T-cell (primary cell): ENCODE results near the gene EOGT. TPM values are rescaled to one million over a fixed set of nuclear protein-coding genes. Genes with fewer than 3 reads are reported as not detected.

Experiments used
- ATAC-seq, 4 experiments: fragments of 200-7000 bp in 3 of 4; fragments of 150-1000 bp in 1 of 4; cut with Tn5 transposase; replicated peaks in 1 of 4; 1 replicate in 3 of 4; 2 replicates in 1 of 4; pipeline ENCODE4 v1.10.0; 2021; ENCODE audit warnings: moderate library complexity in 3 of 4, mild to moderate bottlenecking in 2 of 4, moderate number of reproducible peaks in 1 of 4
- CTCF ChIA-PET, 2 donors: fragments of 300-600 bp; sonication (Branson Sonifier 250); formaldehyde crosslinking; loops; one replicate each; lab custom pipeline; 2022; ENCODE audit warnings: antibody characterized with exemption in 2 of 2; lab: Charles Lee
- POLR2A ChIA-PET, 2 donors: fragments of 300-600 bp; sonication (Branson Sonifier 250); formaldehyde crosslinking; loops; one replicate each; lab custom pipeline; 2022; ENCODE audit warnings: antibody characterized with exemption in 2 of 2; lab: Charles Lee
- DNase-seq, 35 experiments: peaks; one replicate each; pipeline versions ENCODE4 v3.0.0 to v3.0.0-alpha.2; 2013 to 2023
- H3K27ac ChIP-seq: one replicate; pipeline ENCODE4 v1.5.1; 2013; ENCODE audit warnings: low read length
- H3K27me3 ChIP-seq, 2 experiments: replicated peaks in 1 of 2; 1 replicate in 1 of 2; 2 replicates in 1 of 2; pipeline versions ENCODE4 v1.6.1 to v1.7.0; 2013; ENCODE audit warnings: low read length in 1 of 2, mixed read lengths in 1 of 2; ENCODE audit not compliant: control insufficient read depth in 2 of 2, insufficient read depth in 2 of 2; ENCODE audit errors: extremely low read depth in 1 of 2
- H3K36me3 ChIP-seq, 2 donors: 1 replicate in 1 of 2; 2 replicates in 1 of 2; pipeline versions ENCODE4 v1.6.1 to v1.7.0; 2013; ENCODE audit warnings: low read length in 1 of 2; ENCODE audit not compliant: control insufficient read depth in 2 of 2, insufficient read depth in 1 of 2; ENCODE audit errors: extremely low read depth in 1 of 2
- H3K4me1 ChIP-seq, 2 experiments: 1 replicate in 1 of 2; 2 replicates in 1 of 2; pipeline versions ENCODE4 v1.6.1 to v1.7.0; 2013; ENCODE audit warnings: low read length in 2 of 2, mixed read lengths in 1 of 2; ENCODE audit not compliant: insufficient read depth in 2 of 2, control insufficient read depth in 1 of 2; ENCODE audit errors: extremely low read depth in 1 of 2
- H3K4me3 ChIP-seq, 2 donors: 1 replicate in 1 of 2; 2 replicates in 1 of 2; pipeline versions ENCODE4 v1.5.1 to v1.7.0; 2013; ENCODE audit warnings: mild to moderate bottlenecking in 2 of 2, low read length in 1 of 2, moderate library complexity in 1 of 2; ENCODE audit not compliant: control insufficient read depth in 1 of 2; ENCODE audit errors: extremely low read depth in 1 of 2
- H3K9me3 ChIP-seq: 2 replicates; pipeline ENCODE4 v1.7.0; 2013
- H3K27ac Mint-ChIP-seq, 2 donors: one replicate each; pipeline ENCODE4 v1.8.0; 2020 to 2021; ENCODE audit warnings: mild to moderate bottlenecking in 2 of 2, mixed read lengths in 2 of 2
- H3K27me3 Mint-ChIP-seq, 2 donors: one replicate each; pipeline ENCODE4 v1.8.0; 2021 to 2022; ENCODE audit warnings: mixed read lengths in 2 of 2
- H3K36me3 Mint-ChIP-seq: one replicate; pipeline ENCODE4 v1.8.0; 2021; ENCODE audit warnings: mixed read lengths
- H3K4me1 Mint-ChIP-seq, 3 donors: one replicate each; pipeline ENCODE4 v1.8.0; 2020 to 2022; ENCODE audit warnings: mixed read lengths in 3 of 3, mild to moderate bottlenecking in 1 of 3
- H3K4me3 Mint-ChIP-seq, 3 donors: one replicate each; pipeline ENCODE4 v1.8.0; 2020 to 2022; ENCODE audit warnings: mild to moderate bottlenecking in 3 of 3, mixed read lengths in 3 of 3, moderate library complexity in 3 of 3
- H3K9me3 Mint-ChIP-seq, 3 donors: one replicate each; pipeline ENCODE4 v1.8.0; 2020 to 2022; ENCODE audit warnings: mixed read lengths in 3 of 3
- WGBS: methylation state at CpG from one replicate; pipeline ENCODE4 v1.1.5; 2013; ENCODE audit warnings: missing lambda C conversion rate; ENCODE audit not compliant: insufficient coverage; 5-methylcytosine and 5-hydroxymethylcytosine counted together
- total RNA-seq, 35 experiments: library from RNA in 6 of 35; stranded (reverse) in 6 of 35; fragments of 120-200 nt in 1 of 35; gene quantifications; one replicate each; pipeline versions ENCODE4 v1.2.1 to v1.2.4 and lab custom pipeline; 2013 to 2026

Gene EOGT
- total RNA-seq, 5 donors from 2014 or later (not counting 1 experiment from before 2014, with no cell fraction given) = 14.0 to 18.2 (median 15.5) TPM

DNA sequence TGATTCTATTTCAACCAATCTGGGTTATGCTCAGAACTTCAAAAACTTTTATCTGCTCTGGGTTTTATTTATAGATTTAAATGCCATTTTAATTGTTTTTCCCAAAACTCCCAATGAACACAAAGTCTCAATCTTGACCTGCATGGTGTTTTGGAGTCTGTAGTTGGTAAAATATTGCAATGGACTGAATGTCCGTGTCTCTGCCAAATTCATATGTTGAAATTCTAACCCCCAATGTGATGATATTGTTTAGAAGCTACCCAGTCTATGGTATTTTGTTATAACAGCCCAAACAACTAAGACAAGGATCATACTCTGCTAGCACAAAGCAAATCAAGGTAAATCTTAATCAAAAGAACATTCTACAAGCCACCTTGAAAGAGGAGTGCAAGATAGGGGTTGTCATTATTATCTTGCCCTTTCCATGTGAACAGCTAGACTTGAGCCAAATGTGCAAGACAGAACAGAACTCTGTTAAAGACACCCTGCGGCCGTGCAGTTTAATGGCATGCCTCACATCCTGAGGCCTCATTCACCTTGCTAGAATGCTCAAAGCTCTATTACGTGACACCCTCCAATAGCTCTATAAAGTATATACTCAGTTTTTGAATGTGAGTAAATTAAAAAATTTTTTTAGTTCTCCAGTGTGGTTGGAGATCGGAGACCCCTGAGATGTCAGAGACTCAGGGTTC lies 7.5 kb downstream of the EOGT start:
- Histone ChIP-seq H3K36me3 (peaks cover 0 to 27% of the 10 kb centered on the region in 2 donors), H3K27ac (no peak overlapping the region), H3K9me3 (no peaks in the 10 kb centered on the region), H3K27me3 (no peaks in the 10 kb centered on the region), H3K4me3 (no peak overlapping the region), H3K4me1 (no peaks in the 10 kb centered on the region)
- CTCF ChIA-PET = interaction anchor here in 1 of 2 donors (1.2 kb wide), 1 partner anchor 356 kb away, joined by 3 read pairs; no protein-coding TSS in a partner anchor
- DNase-seq (no peak), ATAC-seq (no peak)
- H3K36me3 Mint-ChIP-seq = peaks cover 49% of the 10 kb centered on the region
- no peaks in the 10 kb centered on the region for H3K27me3 Mint-ChIP-seq
- H3K27ac Mint-ChIP-seq = no peak overlapping the region
- WGBS = no CpG with 5 or more reads among the region's 5 CpGs
- H3K4me1 Mint-ChIP-seq = peaks cover 1 to 9% (median 4%) of the 10 kb centered on the region in 3 donors
- no peaks in the 10 kb centered on the region for H3K9me3 Mint-ChIP-seq
- no peak overlapping the region for H3K4me3 Mint-ChIP-seq
- POLR2A ChIA-PET = interaction anchor here in 1 of 2 donors (0.5 to 0.6 kb wide), 2 partner anchors 227 to 666 kb away, joined by 3 to 7 read pairs; no protein-coding TSS in a partner anchor

DNA sequence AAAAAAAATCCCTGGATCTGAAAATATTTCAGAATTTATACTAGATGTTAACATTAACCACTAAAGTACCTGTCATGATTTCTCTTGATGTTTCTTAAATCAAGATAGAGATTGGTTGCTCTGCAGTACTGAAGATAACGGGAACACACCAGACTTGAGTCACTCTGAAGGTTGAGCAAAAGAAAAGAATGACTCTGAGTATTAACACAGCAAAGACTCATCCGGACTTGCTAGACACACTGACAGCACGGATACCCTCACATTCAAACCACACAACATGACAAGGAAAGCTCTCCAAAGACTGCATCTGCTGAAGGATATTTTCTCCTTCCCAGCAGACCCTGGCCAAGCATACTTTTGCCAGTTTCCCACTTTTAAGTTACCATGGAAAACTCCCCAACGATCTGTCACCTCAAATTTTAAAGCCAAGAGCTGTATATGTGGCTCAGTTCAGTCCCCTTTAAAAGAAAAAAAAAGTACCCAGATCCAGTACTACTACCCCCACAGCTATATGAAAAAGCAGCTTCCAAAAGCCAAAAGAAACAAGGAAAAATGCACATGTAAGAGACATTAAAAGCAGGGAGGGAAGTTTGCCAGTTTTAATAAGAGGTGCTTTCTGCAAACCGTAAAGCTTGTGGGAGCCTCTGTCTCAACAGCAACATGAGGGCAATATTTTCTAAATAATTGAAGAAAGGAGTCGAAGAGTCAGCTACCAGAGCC lies 8.3 kb downstream of the EOGT start:
- 97% methylated on average over 4 of the region's 6 CpGs for WGBS
- no peak overlapping the region for H3K27ac Mint-ChIP-seq
- H3K9me3 Mint-ChIP-seq = no peaks in the 10 kb centered on the region
- no peak for ATAC-seq
- ChIA-PET POLR2A (interaction anchor here in 1 of 2 donors (0.5 to 0.6 kb wide), 2 partner anchors 227 to 665 kb away, joined by 3 to 7 read pairs; no protein-coding TSS in a partner anchor), CTCF (interaction anchor here in 1 of 2 donors (1.2 kb wide), 1 partner anchor 356 kb away, joined by 3 read pairs; no protein-coding TSS in a partner anchor)
- Histone ChIP-seq H3K4me3 (no peak overlapping the region), H3K27me3 (no peaks in the 10 kb centered on the region), H3K27ac (no peak overlapping the region), H3K9me3 (no peaks in the 10 kb centered on the region), H3K36me3 (peaks cover 0 to 27% of the 10 kb centered on the region in 2 donors), H3K4me1 (no peaks in the 10 kb centered on the region)
- no peak for DNase-seq
- no peak overlapping the region for H3K4me3 Mint-ChIP-seq
- H3K36me3 Mint-ChIP-seq = peaks cover 53% of the 10 kb centered on the region
- no peaks in the 10 kb centered on the region for H3K27me3 Mint-ChIP-seq
- peaks cover 0 to 4% (median 3%) of the 10 kb centered on the region in 3 donors for H3K4me1 Mint-ChIP-seq

DNA sequence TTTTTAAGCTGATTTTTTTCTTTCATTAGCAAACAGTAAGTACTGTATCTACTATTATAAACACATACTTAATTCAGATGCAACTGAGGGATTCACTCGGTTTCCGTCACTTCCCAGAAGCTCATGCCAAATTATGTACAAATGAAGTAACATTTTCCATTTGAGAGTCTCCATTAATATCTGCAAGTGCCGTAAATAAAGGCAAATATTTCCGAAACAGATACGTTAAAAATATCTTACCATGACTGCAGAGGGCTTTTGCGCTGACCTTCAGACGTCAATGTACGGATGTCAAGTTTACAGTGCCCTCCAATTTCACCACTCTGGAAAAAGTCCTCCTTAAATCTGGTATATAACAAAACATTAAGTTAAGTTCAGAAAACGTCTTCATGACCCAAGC lies 9.3 kb downstream of the EOGT start:
- H3K36me3 Mint-ChIP-seq = peaks cover 55% of the 10 kb centered on the region

DNA sequence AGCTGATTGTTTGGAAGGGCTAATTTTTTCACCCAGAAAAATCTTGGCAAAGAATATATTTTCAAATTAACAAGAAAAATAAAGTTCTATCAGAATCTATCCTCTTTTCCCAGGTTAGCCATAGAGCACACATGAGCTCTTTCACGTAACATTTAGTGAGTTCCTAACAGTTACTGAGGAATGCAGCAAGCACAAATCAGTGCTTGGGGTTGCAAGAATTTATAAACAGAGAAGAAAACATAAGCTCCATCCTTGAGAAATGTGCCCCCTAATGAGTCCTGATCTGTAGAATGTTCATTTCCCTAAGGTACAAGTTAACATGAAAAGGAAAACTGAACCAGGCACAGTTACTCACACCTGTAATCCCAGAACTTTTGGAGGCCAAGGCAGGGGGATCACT lies 13.9 kb downstream of the EOGT start:
- H3K27me3 Mint-ChIP-seq = no peaks in the 10 kb centered on the region
- ATAC-seq (no peak), DNase-seq (no peak)
- H3K4me3 ChIP-seq = no peak overlapping the region
- no peak overlapping the region for H3K27ac ChIP-seq
- H3K9me3 Mint-ChIP-seq = no peaks in the 10 kb centered on the region
- H3K36me3 Mint-ChIP-seq = peaks cover 65% of the 10 kb centered on the region
- ChIA-PET CTCF (interaction anchor here in 1 of 2 donors (0.5 kb wide), 1 partner anchor 283 kb away, joined by 3 read pairs; no protein-coding TSS in a partner anchor), POLR2A (interaction anchor here in 1 of 2 donors (0.6 kb wide), 1 partner anchor 14 kb away, joined by 3 read pairs; the partner anchor contains the start of gene EOGT)
- H3K4me1 Mint-ChIP-seq = no peaks in the 10 kb centered on the region
- no peak overlapping the region for H3K4me3 Mint-ChIP-seq
- no peaks in the 10 kb centered on the region for H3K27me3 ChIP-seq
- peaks cover 0 to 31% of the 10 kb centered on the region in 2 donors for H3K36me3 ChIP-seq
- H3K27ac Mint-ChIP-seq = no peak overlapping the region
- WGBS = 100% methylated on average over 1 of the region's 1 CpG
- no peaks in the 10 kb centered on the region for H3K4me1 ChIP-seq
- no peaks in the 10 kb centered on the region for H3K9me3 ChIP-seq

More for the DNA sequence above, 9.3 kb downstream of the EOGT start:
- Histone ChIP-seq H3K4me3 (no peak overlapping the region), H3K4me1 (no peaks in the 10 kb centered on the region), H3K36me3 (peaks cover 0 to 30% of the 10 kb centered on the region in 2 donors), H3K27me3 (no peaks in the 10 kb centered on the region), H3K9me3 (no peaks in the 10 kb centered on the region), H3K27ac (no peak overlapping the region)
- H3K27ac Mint-ChIP-seq = no peak overlapping the region
- no peaks in the 10 kb centered on the region for H3K27me3 Mint-ChIP-seq
- ATAC-seq (no peak), DNase-seq (no peak)
- ChIA-PET POLR2A (no interaction called here), CTCF (interaction anchor here in 1 of 2 donors (0.6 kb wide), 1 partner anchor 10 kb away, joined by 4 read pairs; the partner anchor contains the start of gene EOGT)
- H3K4me1 Mint-ChIP-seq = peaks cover 0 to 4% (median 0%) of the 10 kb centered on the region in 3 donors
- H3K4me3 Mint-ChIP-seq = no peak overlapping the region
- WGBS = 100% methylated on average over 8 of the region's 9 CpGs
- no peaks in the 10 kb centered on the region for H3K9me3 Mint-ChIP-seq

DNA sequence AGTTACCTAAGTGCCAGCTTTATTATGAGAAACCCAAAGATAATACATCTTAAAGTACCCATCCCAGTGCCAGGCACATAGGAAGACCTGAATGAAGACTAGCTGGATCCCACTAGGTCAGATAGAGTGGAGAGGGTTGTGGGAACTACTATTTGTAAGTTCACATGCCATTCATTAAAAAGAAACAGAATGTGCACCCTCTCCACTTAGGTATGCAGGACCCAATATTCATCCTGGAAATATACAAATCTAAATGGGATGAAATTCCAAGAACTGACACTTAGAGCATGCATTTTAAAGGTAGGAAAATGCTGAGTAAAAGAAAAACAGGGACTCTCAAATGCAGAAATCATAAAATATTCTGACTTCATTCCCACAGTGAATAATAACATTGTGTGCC lies 14.3 kb downstream of the EOGT start:
- H3K27ac ChIP-seq = no peak overlapping the region
- DNase-seq (no peak), ATAC-seq (no peak)
- H3K36me3 ChIP-seq = peaks cover 0 to 28% of the 10 kb centered on the region in 2 donors
- ChIA-PET CTCF (interaction anchor here in 1 of 2 donors (0.5 kb wide), 1 partner anchor 283 kb away, joined by 3 read pairs; no protein-coding TSS in a partner anchor), POLR2A (no interaction called here)
- no peaks in the 10 kb centered on the region for H3K4me1 ChIP-seq
- Mint-ChIP-seq H3K4me1 (no peaks in the 10 kb centered on the region), H3K27ac (no peak overlapping the region), H3K9me3 (no peaks in the 10 kb centered on the region), H3K4me3 (no peak overlapping the region), H3K27me3 (no peaks in the 10 kb centered on the region), H3K36me3 (peaks cover 66% of the 10 kb centered on the region)
- H3K4me3 ChIP-seq = no peak overlapping the region
- H3K27me3 ChIP-seq = no peaks in the 10 kb centered on the region
- no peaks in the 10 kb centered on the region for H3K9me3 ChIP-seq

DNA sequence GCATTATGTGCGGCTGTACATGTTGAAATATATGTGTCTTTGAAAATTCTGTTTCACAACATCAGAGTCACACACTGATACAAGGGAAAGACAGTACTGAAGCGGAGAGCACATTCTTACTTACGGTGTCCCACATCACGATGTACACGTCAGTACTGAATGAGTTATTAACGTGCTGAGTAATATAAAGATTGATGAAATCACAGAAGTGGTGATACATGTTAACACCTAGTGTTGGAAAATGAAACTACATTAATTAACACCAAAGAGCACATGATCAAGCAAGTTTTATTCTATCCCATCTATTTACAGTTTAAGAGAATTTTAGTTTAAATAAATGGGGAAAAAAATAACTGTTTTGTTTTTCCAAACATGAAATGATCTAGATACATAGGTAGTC lies 15.6 kb downstream of the EOGT start:
- Histone ChIP-seq H3K4me1 (no peaks in the 10 kb centered on the region), H3K27me3 (no peaks in the 10 kb centered on the region), H3K9me3 (no peaks in the 10 kb centered on the region), H3K4me3 (no peak overlapping the region), H3K27ac (no peak overlapping the region), H3K36me3 (peaks cover 0 to 24% of the 10 kb centered on the region in 2 donors)
- no peak overlapping the region for H3K4me3 Mint-ChIP-seq
- DNase-seq (no peak), ATAC-seq (no peak)
- ChIA-PET CTCF (no interaction called here), POLR2A (no interaction called here)
- peaks cover 66% of the 10 kb centered on the region for H3K36me3 Mint-ChIP-seq
- H3K27me3 Mint-ChIP-seq = no peaks in the 10 kb centered on the region
- no CpG with 5 or more reads among the region's 6 CpGs for WGBS
- no peaks in the 10 kb centered on the region for H3K4me1 Mint-ChIP-seq
- H3K9me3 Mint-ChIP-seq = no peaks in the 10 kb centered on the region
- no peak overlapping the region for H3K27ac Mint-ChIP-seq
